Ammon's horn (tissue), 1 donor: Measurements from ENCODE around the gene FEN1.

Source experiments
- DNase-seq: peaks from one replicate; pipeline ENCODE4 v3.0.0-alpha.2; 2016; ENCODE audit warnings: low spot score

Gene FEN1

GRCh38 chr11:61841636-61842527, 49.2 kb downstream of the FEN1 start:
- DNase-seq, result peak; percentile 77

- DNase-seq, result no peak
These were observed 49.8 kb downstream of the FEN1 start for GRCh38 chr11:61842528-61842820.

DNA sequence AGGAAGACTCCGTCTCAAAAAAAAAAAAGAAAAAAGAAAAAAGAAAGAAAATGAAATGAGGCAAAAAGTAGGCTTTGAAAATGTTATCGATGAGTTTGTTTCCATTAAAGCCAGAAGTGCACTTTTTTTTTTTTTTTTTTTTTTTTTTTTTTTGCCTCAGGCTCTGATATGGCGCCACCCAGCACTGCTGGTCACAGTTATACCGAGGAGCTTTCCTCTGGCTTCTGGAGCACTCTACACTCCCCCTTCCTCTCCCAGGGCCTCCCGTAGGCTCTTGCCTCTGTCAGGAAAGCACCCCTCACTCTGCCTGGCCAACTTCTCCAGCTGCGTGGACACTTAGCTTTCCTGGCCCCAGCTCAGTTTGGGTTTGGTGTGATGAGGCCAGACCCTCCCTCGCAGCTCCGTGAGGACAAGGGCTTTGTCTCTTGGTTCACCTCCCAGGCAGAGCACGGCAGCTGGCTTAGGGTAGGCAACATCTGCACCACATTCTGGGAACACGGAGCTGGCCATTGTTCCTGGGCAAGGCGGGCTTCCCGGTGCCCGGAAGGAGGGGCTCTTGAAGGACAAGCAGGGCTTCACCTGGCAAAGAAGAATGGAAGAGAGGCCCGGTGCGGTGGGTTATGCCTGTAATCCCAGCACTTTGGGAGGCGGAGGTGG, 52.3 kb downstream of the FEN1 start:
- no peak for DNase-seq

- no peak for DNase-seq
These were observed 53.8 kb downstream of the FEN1 start for GRCh38 chr11:61846362-61847020.
